GM19023 (cell line): Measurements from ENCODE around the gene SKA1.
"Not testable (repeated sequence)": the region's sequence is repeated elsewhere in the genome, so short reads cannot be mapped to it uniquely, and the experiment has no call there.

Experiments
- ATAC-seq: cut with Tn5 transposase; IDR thresholded peaks from one replicate; pipeline ENCODE4 v1.9.1; 2021; ENCODE audit warnings: mild to moderate bottlenecking, moderate library complexity; ENCODE audit not compliant: unreplicated experiment

SKA1 gene

DNA sequence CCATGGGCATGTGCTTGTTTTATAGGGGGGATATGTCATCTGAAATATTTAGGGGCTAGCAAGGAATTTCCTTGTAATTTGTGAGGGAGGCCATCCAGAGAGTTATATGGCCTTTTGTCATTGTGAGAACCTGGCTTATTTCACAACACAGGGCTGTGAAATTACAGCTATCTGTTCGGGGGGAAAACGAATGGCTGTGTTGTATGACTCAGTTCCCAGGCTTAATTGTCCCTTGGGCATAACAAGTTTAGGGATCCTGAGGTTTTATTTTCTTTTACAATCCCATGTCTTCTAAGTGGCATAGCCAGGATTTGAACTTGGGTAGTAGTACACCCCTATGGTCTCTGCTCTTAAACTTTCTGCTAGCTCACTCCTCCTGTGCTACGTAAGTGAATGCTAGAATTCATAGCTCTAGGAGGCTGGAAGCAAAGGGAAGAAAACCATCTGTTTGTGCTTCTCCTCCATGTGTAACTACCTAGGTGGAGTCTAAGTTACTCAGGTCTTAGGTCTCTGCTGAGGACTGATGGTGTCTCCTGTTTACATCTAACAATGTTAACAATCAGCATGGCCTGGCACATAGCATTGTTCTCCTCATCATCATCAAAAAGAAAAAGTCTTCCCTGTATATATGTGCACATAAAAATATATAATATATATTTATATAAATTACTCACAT, 53.8 kb downstream of the SKA1 start:
- no peak for ATAC-seq

DNA sequence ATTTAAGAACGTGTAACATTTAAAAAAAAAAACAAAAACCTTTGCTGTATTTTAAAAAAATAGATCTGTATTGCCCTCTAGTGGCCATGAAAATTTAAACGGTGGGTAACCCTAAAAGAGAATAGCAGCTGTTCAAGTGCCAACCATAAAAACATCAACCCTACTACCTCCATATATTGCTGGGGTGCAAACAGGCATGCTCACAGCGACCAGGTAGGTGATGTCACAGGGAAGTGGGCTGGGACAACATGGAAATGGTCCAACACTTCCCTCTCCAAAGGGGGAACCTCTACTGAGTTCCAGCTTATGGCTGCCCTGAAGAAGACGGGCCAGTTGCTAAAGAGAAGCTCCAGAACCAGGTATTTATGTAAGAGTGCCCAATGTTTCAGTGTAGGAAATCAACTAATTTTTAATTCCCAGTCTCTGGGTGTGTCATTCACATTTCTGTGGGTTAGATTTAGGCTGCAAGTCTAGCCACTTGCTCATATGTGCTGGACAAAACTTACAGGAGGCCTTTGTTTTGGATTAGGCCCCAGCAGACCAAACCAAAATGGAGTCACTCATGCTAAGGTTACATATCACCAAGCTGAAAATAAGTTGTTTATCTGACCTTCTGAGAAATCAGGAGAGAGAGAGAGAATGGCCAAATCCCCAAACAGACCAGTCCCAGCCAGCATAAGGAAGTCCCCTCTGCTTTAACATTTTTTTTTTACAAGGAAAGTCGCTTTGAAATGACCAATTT, 54.5 kb downstream of the SKA1 start:
- no peak for ATAC-seq

DNA sequence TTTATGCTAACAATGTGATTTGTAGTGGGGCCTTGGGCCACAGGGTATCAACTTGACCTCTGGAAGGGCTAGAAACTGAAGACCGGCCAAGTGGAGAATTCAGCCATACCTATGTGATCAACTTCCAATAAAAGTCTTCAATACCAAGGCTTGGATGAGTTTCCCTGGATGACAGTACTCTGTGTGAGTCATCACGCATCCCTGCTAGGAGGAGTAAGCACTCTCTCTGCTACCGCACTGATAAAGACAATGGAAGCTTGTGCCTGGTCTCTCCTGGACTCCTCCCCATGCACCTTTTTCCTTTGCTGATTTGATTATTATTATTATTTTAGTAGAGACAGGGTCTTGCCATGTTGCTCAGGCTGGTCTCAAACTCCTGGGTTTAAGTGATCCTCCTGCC, 58.1 kb downstream of the SKA1 start:
- ATAC-seq: no peak

DNA sequence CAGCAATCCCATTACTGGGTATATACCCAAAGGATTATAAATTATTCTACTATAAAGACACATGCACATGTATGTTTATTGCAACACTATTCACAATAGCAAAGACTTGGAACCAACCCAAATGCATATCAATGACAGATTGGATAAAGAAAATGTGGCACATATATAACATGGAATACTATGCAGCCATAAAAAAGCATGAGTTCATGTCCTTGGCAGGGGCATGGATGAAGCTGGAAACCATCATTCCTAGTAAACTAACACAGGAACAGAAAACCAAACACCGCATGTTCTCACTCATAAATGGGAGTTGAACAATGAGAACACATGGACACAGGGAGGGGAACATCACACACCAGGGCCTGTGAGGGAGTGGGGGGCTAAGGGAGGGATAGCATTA, 61.9 kb downstream of the SKA1 start:
- not testable (repeated sequence) for ATAC-seq

DNA sequence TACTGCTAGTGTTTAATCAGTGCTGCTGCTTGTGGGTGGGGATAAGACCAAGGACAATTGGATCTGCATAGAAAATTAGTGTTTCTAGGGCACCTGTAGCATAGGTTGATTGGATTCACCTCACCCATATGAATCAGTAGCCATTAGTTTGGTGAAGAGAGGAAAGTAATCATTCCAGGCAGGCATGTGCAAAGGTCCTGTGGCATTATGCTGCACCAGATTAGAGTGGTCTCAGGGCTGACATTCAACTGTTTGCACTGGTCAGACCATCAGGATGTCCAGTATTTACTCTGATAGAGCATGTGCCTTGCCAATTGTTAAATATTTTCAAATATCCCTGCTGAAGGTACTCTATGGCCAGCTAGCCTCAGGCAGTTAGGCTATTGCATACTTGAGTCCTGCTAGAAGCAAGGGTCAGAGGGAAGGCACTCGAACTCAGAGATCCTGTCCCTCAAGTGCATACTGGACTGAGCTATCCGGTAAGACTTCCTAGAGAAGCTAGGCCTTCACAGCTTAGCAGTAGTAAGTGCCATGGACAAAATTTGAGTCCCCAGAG, 64.7 kb downstream of the SKA1 start:
- ATAC-seq: no peak

DNA sequence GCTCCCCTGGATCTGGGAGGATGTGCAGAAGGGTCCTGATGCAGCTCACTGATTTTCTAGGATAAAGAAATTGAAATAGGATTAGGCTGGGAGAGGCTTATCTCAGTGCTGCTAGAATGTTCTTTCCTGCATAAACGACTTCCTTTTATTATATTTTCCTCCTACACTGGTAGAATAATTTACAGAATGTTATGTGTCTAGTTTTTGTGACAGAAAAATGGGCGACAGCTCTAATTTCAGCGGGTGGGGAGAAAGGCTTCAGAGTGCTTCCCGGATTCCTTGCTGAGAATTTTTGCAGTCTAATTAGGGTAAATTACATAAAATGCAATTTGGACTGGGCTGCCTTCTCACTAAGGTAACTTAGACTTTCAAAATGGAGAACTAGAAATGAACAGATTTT, 66.2 kb downstream of the SKA1 start:
- no peak for ATAC-seq

DNA sequence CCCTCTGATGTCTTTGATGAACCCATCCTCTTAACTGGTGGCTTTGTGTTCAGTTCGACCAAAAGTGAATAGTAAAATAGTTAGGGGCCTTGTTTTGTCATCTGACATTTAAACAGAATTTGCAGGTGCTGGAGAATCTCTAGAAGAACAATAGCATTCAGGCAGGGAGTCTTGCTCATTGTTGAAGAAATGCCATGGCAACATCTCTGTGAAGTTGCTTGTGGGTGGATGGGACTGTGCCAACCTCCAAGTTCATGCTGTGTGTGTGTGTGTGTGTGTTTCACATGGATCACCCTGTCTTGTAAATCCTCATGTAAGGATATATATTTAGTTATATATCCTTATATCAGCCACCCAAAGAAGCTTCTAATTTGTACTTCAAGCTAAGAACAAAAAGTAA, 66.7 kb downstream of the SKA1 start:
- no peak for ATAC-seq
